Cardiac fibroblast (primary cell): ENCODE data around the gene ACBD7.

Experiments used
- DNase-seq, 2 donors: peaks; one replicate each; pipeline versions ENCODE4 v3.0.0 to v3.0.0-alpha.2; 2010; ENCODE audit warnings: low read depth in 2 of 2
- H3K4me3 ChIP-seq, 2 donors: replicated peaks in 1 of 2; 1 replicate in 1 of 2; 2 replicates in 1 of 2; pipeline ENCODE4 v1.5.1; 2011; ENCODE audit warnings: low read depth in 2 of 2, low read length in 2 of 2, mild to moderate bottlenecking in 2 of 2, moderate library complexity in 1 of 2
- CTCF ChIP-seq: IDR thresholded peaks from one replicate; pipeline ENCODE4 v1.5.1; 2011; ENCODE audit warnings: low read depth, mild to moderate bottlenecking, low read length, inconsistent platforms

Gene ACBD7

GRCh38 chr10:15113766-15114165, 25.2 kb upstream of the ACBD7 start:
- TF ChIP-seq CTCF: no peak
- DNase-seq: no peak
- H3K4me3 ChIP-seq: no peak overlapping the region

GRCh38 chr10:15112657-15113056, 24.1 kb upstream of the ACBD7 start:
- H3K4me3 ChIP-seq: no peak overlapping the region
- DNase-seq: no peak
- no peak for TF ChIP-seq CTCF

GRCh38 chr10:15106352-15107013, 17.9 kb upstream of the ACBD7 start:
- no peak overlapping the region for H3K4me3 ChIP-seq
- TF ChIP-seq CTCF: peak; percentile 94
- DNase-seq: peak; percentile 81 to 83

- H3K4me3 ChIP-seq: no peak overlapping the region
Measured at GRCh38 chr10:15103513-15103912, 14.9 kb upstream of the ACBD7 start.

GRCh38 chr10:15099886-15100285, 11.3 kb upstream of the ACBD7 start:
- H3K4me3 ChIP-seq: no peak overlapping the region
- no peak for DNase-seq
- no peak for TF ChIP-seq CTCF

More at GRCh38 chr10:15103513-15103912, 14.9 kb upstream of the ACBD7 start:
- DNase-seq: no peak
- no peak for TF ChIP-seq CTCF

GRCh38 chr10:15097011-15097812, 8.6 kb upstream of the ACBD7 start, which contains the start of gene RPP38:
RPP38 (plus strand) TSS chr10:15097355; CDS start chr10:15103315, 5,960 bp downstream.
- peak within 1 kb of the TSS; percentile 82 to 91 for H3K4me3 ChIP-seq
- DNase-seq: peak; percentile 97
- TF ChIP-seq CTCF: no peak
